K562 (cell line): ENCODE measurements around the gene SULT2B1. TPM values are rescaled to one million over a fixed set of nuclear protein-coding genes. Genes with fewer than 3 reads are reported as not detected.

ENCODE experiments used
- BRD9 ChIP-seq: fragments of 450-650 bp; IDR thresholded peaks from 2 replicates; pipeline ENCODE4 v1.6.1; 2018; ENCODE audit warnings: low read depth; ENCODE audit not compliant: partially characterized antibody
- CSDE1 ChIP-seq, 2 experiments: fragments of 450-650 bp; IDR thresholded peaks; 2 replicates each; pipeline ENCODE4 v1.6.1; 2016; ENCODE audit warnings: mild to moderate bottlenecking in 1 of 2
- FUS ChIP-seq: fragments of 200-400 bp; formaldehyde crosslinking; optimal IDR thresholded peaks from 2 replicates; pipeline ENCODE3; 2017; ENCODE audit warnings: low read depth, low read length
- GTF2E2 ChIP-seq: fragments of 200-800 bp; sonication (Bioruptor generic); IDR thresholded peaks from 2 replicates; pipeline ENCODE4 v1.6.1; 2016; ENCODE audit warnings: missing genetic modification characterization, missing compliant biosample characterization
- HMG20B ChIP-seq: fragments of 250-450 bp; sonication (Bioruptor Pico); IDR thresholded peaks from 2 replicates; pipeline ENCODE4 v1.5.0; 2021; ENCODE audit warnings: mild to moderate bottlenecking
- JUND ChIP-seq, 2 experiments: IDR thresholded peaks; 2 replicates in 1 of 2; 3 replicates in 1 of 2; pipeline ENCODE4 v1.6.1; 2011; ENCODE audit warnings: borderline replicate concordance in 2 of 2, low read depth in 2 of 2, low read length in 2 of 2, improper control_type of control experiment in 1 of 2, missing biosample characterization in 1 of 2, missing genetic modification characterization in 1 of 2, missing genetic modification reagents in 1 of 2
- NFE2 ChIP-seq: IDR thresholded peaks from 2 replicates; pipeline ENCODE4 v1.6.1; 2014; ENCODE audit warnings: antibody characterized with exemption, low read depth
- NR1H2 ChIP-seq: sonication (generic); formaldehyde crosslinking; IDR thresholded peaks from 2 replicates; pipeline ENCODE4 v1.4.0; 2020; ENCODE audit warnings: mild to moderate bottlenecking, missing genetic modification reagents
- POLR3G ChIP-seq: IDR thresholded peaks from 2 replicates; pipeline ENCODE4 v1.6.1; 2011; ENCODE audit not compliant: insufficient read length, insufficient replicate concordance; ENCODE audit errors: extremely low read depth
- SNIP1 ChIP-seq: fragments of 450-650 bp; IDR thresholded peaks from 2 replicates; pipeline ENCODE4 v1.7.1; 2017; ENCODE audit warnings: low read depth, mild to moderate bottlenecking
- TCF7 ChIP-seq: sonication (generic); IDR thresholded peaks from 2 replicates; pipeline ENCODE4 v1.6.1; 2016; ENCODE audit warnings: antibody characterized with exemption, borderline replicate concordance
- TEAD4 ChIP-seq, 2 experiments: sonication (generic) in 1 of 2; formaldehyde crosslinking in 1 of 2; IDR thresholded peaks; 2 replicates each; pipeline versions ENCODE4 v1.6.1 to v1.8.0; 2012 to 2022; ENCODE audit warnings: borderline replicate concordance in 1 of 2, inconsistent platforms in 1 of 2, low read length in 1 of 2, mild to moderate bottlenecking in 1 of 2, missing genetic modification reagents in 1 of 2
- ZBTB40 ChIP-seq, 2 experiments: fragments of 450-650 bp in 1 of 2; sonication (generic) in 1 of 2; formaldehyde crosslinking in 1 of 2; IDR thresholded peaks; 2 replicates each; pipeline versions ENCODE4 v1.7.1 to v1.9.0; 2016 to 2022; ENCODE audit warnings: inconsistent platforms in 1 of 2, mild to moderate bottlenecking in 1 of 2, missing genetic modification reagents in 1 of 2
- ZNF133 ChIP-seq: fragments of 250-450 bp; sonication (Bioruptor Pico); IDR thresholded peaks from 2 replicates; pipeline ENCODE4 v1.4.0; 2020; ENCODE audit warnings: mild to moderate bottlenecking
- ZNF347 ChIP-seq: fragments of 450-650 bp; formaldehyde crosslinking; IDR thresholded peaks from 2 replicates; pipeline ENCODE4 v1.4.0; 2020; ENCODE audit warnings: low read depth, mild to moderate bottlenecking, moderate library complexity
- polyA plus RNA-seq, 8 experiments: library from polyadenylated mRNA; depleted of rRNA in 4 of 8; stranded (reverse) in 5 of 8; unstranded in 3 of 8; fragments of >200 nt; fragmentation: Nextera tagmentation in 2 of 8; fragmentation: Illumina TruSeq in 1 of 8; extraction: Ambion mirVana in 2 of 8; extraction: Trizol in 1 of 8; gene quantifications; 2 replicates each; pipeline versions ENCODE4 v1.2.1 to v1.2.3, GENCODE V29; 2011 to 2014; ENCODE audit warnings: inconsistent platforms in 1 of 8, missing spikeins in 1 of 8
- total RNA-seq, 7 experiments: library from RNA; depleted of rRNA in 6 of 7; stranded (reverse); fragments of >200 nt in 6 of 7; fragmentation: Illumina TruSeq in 2 of 7; extraction: Trizol in 2 of 7; gene quantifications; 2 replicates each; pipeline versions ENCODE4 v1.2.1 to v1.2.3, GENCODE V29; 2011 to 2021; ENCODE audit warnings: low replicate concordance in 1 of 7
- TF ChIP-seq, protein P1 (sequence below): fragments of 450-650 bp; IDR thresholded peaks from 2 replicates; pipeline ENCODE4 v1.6.1; 2016; ENCODE audit warnings: mild to moderate bottlenecking

SULT2B1 gene
- total and polyA plus RNA-seq, 9 of the 15 experiments (the other 6 are each of a cell fraction or from before 2014, with no cell fraction given), result 0.09 to 0.62 (median 0.22) TPM; not detected in 2

DNA sequence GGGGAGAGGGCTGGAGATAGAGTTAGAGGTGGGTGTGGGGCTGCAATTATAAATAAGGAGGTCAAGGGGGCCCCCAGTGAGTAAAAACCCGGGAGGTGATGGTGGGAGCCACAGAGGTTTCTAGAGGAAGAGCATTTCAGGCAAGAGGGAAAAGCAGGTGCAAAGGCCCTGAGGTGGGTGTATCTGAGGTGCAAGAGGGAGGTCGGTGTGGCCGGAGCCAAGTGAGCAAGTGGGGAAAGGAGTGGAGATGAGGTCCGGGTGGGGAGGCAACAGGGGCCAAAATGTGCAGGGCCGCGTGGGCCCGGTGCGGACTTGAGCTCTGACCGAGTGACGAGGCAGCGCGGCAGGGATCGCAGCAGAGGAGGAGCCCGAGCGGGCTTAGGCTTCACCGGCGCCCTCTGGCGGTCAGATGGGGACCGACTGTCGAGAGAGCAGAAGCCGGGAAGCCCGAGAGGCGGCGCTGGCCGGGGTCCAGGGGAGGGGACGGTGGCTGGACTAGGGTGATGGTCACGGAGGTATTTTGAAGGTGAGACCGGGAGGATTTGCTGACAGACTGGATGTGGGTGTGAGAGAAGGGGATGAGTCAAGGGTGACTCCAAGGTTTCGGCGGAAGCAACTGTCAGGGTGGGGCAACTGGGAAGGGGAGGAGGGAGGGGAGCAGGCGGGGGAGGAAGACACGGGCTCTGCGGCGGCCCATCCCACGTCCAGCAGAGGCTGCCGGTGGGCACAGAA lies 36.9 kb downstream of the SULT2B1 start (continued):
- peak; percentile 64 for TF ChIP-seq ZBTB40 (IDR thresholded peaks at IDR 0.05)
- no peak for TF ChIP-seq ZBTB40 (CRISPR knock-in tag; IDR thresholded peaks at IDR 0.05)
- TF ChIP-seq, protein P1, sequence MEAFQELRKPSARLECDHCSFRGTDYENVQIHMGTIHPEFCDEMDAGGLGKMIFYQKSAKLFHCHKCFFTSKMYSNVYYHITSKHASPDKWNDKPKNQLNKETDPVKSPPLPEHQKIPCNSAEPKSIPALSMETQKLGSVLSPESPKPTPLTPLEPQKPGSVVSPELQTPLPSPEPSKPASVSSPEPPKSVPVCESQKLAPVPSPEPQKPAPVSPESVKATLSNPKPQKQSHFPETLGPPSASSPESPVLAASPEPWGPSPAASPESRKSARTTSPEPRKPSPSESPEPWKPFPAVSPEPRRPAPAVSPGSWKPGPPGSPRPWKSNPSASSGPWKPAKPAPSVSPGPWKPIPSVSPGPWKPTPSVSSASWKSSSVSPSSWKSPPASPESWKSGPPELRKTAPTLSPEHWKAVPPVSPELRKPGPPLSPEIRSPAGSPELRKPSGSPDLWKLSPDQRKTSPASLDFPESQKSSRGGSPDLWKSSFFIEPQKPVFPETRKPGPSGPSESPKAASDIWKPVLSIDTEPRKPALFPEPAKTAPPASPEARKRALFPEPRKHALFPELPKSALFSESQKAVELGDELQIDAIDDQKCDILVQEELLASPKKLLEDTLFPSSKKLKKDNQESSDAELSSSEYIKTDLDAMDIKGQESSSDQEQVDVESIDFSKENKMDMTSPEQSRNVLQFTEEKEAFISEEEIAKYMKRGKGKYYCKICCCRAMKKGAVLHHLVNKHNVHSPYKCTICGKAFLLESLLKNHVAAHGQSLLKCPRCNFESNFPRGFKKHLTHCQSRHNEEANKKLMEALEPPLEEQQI, result peak; percentile 78; the same call in 1 of the 2 replicates
- TF ChIP-seq NR1H2, result peak; percentile 83
- TF ChIP-seq TEAD4 (IDR thresholded peaks at IDR 0.05; ENCODE audit: low read length), result no peak; the same call in 1 of the 2 replicates
- TF ChIP-seq TEAD4 (CRISPR knock-in tag; IDR thresholded peaks at IDR 0.05; ENCODE audit: borderline replicate concordance), result no peak
- no peak for TF ChIP-seq ZNF347 (CRISPR knock-in tag)
- no peak for TF ChIP-seq ZNF133
- no peak for TF ChIP-seq HMG20B
- TF ChIP-seq FUS, result no peak
- no peak; a peak in 1 of 4 replicates for TF ChIP-seq CSDE1 (IDR thresholded peaks at IDR 0.05)
- TF ChIP-seq BRD9, result peak; percentile 85
- TF ChIP-seq GTF2E2 (tag), result no peak
- TF ChIP-seq POLR3G, result no peak
- TF ChIP-seq JUND (IDR thresholded peaks at IDR 0.05; ENCODE audit: borderline replicate concordance, low read depth, low read length), result peak; percentile 78
- peak; percentile 51; the same call in 1 of the 3 replicates for TF ChIP-seq JUND (tag; IDR thresholded peaks at IDR 0.05; ENCODE audit: borderline replicate concordance, low read depth, low read length)
- TF ChIP-seq SNIP1, result no peak
- TF ChIP-seq NFE2, result peak; percentile 34
- TF ChIP-seq TCF7, result no peak
